Stimulated activated CD8-positive, alpha-beta memory T cell treated with anti-CD3 and anti-CD28 coated beads, Interleukin-12 subunit alpha, Interleukin-12 subunit beta, amount 100 ng/mL, for 4 hours (primary cell): Measurements from ENCODE around the gene SETD5.

ENCODE experiments used
- DNase-seq: peaks from one replicate; pipeline ENCODE4 v3.0.0-alpha.2; 2020; ENCODE audit warnings: low read depth

Gene SETD5, protein sequence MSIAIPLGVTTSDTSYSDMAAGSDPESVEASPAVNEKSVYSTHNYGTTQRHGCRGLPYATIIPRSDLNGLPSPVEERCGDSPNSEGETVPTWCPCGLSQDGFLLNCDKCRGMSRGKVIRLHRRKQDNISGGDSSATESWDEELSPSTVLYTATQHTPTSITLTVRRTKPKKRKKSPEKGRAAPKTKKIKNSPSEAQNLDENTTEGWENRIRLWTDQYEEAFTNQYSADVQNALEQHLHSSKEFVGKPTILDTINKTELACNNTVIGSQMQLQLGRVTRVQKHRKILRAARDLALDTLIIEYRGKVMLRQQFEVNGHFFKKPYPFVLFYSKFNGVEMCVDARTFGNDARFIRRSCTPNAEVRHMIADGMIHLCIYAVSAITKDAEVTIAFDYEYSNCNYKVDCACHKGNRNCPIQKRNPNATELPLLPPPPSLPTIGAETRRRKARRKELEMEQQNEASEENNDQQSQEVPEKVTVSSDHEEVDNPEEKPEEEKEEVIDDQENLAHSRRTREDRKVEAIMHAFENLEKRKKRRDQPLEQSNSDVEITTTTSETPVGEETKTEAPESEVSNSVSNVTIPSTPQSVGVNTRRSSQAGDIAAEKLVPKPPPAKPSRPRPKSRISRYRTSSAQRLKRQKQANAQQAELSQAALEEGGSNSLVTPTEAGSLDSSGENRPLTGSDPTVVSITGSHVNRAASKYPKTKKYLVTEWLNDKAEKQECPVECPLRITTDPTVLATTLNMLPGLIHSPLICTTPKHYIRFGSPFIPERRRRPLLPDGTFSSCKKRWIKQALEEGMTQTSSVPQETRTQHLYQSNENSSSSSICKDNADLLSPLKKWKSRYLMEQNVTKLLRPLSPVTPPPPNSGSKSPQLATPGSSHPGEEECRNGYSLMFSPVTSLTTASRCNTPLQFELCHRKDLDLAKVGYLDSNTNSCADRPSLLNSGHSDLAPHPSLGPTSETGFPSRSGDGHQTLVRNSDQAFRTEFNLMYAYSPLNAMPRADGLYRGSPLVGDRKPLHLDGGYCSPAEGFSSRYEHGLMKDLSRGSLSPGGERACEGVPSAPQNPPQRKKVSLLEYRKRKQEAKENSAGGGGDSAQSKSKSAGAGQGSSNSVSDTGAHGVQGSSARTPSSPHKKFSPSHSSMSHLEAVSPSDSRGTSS (N-terminal part only)

GRCh38 chr3:9397332-9397905 is at the start of gene SETD5:
SETD5 (plus strand) TSS chr3:9397615; CDS start chr3:9428939, 31,324 bp downstream.
- peak; percentile 100 for DNase-seq

GRCh38 chr3:9347887-9348286 is 49.5 kb upstream of the SETD5 start:
- no peak for DNase-seq

DNA sequence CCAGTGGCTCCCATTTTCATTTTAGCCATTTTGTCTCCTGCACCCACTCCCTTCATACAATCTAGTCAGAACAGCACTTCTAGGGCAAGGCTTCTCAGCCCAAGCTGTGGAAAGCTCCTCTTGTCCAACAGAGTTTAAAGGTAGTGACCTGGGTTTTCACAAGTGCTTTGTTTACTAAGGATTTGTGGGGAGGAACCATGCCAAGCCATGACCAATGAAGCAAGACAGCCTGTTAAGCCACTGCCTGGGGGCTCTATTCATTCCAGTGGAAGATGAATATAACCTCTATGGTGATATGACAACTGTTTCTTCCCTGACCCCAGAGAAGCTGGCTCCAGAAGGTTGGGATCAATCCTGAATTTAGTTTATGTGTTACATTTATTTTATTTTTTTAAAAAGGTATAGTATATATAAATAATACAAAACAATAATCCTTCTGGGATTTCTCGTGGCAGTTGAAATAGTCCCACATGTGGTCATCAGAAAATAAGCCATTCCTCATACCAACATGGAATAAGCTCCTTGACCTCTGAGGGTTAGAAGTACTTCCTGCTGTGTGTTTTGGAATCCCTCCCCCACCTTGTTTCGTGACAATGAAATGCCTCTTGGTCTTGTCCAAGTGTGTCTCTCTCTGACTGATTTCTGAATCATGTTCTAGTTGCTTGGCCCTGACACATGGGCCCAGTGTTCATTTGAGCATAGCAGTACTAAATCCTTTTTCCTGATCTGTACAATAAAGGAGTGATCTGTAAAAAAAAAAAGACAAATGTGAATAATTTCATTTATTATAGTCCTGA is 47.9 kb upstream of the SETD5 start:
- no peak for DNase-seq

- DNase-seq, result no peak
Measured at GRCh38 chr3:9351709-9352126, 45.7 kb upstream of the SETD5 start.

GRCh38 chr3:9352917-9353752 is 44.3 kb upstream of the SETD5 start:
- DNase-seq, result no peak

GRCh38 chr3:9361691-9362388 is 35.6 kb upstream of the SETD5 start:
- DNase-seq, result no peak

DNA sequence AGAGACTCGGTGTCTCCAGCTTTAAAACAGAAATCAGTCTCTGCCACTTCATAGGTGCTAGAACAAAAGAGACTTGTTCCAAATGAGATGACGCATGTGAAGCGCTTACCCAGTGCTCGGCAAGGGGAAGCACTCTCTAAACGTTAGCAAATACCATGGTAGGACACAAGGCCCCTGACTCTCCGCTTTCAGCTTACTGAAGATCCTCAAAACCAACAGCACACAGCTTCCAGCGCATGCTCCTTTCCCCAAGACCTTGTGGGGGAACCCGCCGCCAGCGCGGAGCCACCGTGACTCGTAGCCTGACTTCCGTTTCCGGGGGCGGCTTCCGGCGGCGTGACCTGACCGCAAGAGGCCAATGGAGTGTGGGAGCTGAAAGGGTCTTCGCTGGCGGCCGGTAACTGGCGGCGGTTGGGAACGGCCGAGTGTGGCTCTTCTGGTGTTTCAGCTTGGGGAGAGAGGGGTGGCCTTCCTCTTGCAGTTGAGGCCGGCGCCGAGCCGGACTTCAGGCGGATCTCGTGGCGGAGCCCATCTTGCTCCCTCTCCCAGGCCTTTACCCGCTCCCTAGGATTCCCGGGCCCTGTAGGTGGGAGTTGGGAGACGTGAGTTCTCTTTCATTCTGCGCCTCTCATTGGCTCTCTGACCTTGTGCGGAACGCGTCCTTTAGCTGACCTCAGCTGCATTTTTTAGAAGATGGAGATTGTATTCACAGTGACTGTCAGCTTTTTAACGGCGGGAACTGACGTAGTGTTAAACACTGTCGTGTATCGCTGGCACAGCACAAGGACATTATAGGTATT is 34.5 kb upstream of the SETD5 start, which contains the start of gene THUMPD3:
Gene THUMPD3 (plus strand): TSS at position 324 of the 800 bp plus-strand sequence. CDS start 2,015 bp downstream, outside the sequence.
- peak; percentile 92 for DNase-seq

- no peak for DNase-seq
Measured at GRCh38 chr3:9369508-9369907, 27.9 kb upstream of the SETD5 start.

DNA sequence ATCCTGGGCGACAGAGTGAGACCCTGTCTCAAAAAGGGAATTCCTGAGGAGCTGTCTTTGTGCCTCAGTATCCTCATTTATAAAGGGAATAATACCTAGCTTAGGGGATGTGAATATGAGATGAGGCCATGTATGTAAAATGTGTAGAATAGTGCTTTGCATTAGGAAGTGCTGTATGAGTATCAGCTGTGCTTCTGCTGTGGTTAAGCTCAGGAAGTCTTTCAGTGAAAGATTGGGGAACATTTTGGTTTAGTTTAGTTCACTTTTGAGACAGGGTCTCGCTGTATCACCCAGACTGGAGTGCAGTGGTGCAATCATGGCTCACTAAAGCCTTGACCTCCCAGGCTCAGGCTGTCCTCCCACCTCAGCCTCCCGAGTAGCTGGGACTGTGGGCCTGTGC is 23.9 kb upstream of the SETD5 start:
- DNase-seq, result no peak

DNA sequence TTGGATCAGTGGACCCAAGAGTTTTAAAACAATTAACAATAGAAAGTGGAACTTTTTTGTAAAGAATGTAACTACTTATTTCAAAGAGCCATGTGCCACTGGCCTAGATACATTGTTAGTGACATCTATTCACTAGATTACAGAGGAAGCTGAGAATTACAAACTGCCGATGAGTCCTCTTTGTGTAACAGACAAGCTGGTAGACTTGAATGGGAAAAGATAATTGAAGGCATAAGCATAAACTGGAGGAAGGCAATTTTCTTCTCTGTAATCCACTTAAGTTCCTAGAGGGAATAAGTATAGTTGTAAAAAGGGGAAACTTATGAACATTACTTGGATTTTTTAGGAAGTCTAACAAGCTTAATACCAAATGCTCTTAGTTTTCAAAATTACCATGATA is 19.4 kb upstream of the SETD5 start:
- DNase-seq, result no peak

DNA sequence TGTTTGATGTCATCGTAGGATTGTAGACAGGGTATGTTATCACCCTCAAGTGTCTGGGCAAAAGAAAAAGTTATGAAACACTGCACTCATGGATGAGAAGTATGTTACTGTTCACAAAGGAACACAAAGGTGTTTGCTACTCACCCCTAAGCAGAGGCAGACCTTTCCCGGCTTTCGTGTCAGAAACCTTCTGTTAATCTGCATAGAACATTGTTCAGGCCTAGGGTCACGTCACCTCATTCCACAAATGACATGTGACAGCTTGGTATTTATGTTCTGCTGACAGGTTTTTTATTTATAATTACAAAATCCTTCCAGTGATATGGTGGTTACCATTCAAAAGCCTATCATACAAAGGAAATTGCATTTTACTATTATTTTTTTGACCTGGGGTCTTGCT is 18.1 kb upstream of the SETD5 start:
- no peak for DNase-seq

DNA sequence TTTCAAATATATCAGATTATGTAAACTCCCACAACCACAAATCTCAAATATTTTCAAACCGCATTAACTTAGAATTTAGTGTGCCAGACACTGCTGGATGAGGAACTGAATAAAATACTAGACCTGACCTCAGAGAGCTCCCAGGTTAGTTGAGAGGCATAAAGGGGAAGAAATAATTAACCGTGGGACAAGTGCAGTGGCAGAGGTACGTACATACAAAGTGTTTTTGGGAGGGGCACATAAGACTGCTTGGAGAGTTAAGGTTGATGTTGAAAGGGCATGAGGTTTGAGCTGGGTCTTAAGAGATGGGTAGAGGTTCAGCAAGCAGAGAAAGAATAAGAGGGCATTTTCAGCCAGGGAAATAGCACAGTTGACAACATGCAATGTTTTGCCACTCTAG is 17.4 kb upstream of the SETD5 start:
- DNase-seq, result no peak

GRCh38 chr3:9384141-9384828 is 13.1 kb upstream of the SETD5 start:
- DNase-seq, result no peak

DNA sequence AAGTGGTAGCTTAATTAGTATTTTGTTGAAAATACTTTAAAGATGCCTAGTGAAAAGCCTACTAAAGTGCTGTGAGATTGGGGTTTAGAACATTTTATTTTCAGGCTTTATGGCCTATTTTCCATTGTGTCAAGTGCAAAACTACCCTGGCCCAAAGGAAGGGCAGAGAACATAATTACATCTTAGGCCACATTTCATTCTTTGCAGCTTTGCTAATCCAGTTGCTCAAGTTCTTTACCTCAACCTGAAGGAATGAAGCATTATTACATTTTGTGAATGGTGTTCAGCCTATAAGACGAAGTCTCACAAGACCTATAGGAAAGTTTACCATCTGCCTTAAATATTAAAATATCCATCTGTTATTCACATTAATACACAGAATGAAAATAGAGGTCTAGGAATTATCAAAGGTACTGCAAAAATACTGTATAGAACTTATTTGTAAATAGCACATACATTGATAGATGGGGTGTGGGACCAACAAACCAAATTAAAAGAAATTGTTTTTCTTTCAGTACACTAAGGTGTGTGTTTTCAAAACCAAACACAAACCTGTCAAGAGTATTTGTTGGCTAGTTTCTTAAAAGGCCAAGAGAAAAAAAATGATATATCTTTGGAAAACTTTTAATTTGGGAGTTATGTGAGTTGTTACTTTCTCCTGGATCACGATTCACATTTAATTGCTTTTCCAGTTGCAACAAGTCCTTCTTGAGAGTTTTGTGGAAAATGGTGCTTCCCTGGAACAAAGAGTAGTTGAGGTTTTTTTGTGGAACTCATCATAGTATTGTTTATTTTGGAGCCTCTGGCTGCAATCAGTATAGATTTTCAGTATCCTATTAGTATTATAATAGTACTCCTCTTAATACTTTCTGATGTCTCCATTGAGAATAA is 12.0 kb upstream of the SETD5 start:
- no peak for DNase-seq

GRCh38 chr3:9386078-9386459 is 11.3 kb upstream of the SETD5 start:
- no peak for DNase-seq

DNA sequence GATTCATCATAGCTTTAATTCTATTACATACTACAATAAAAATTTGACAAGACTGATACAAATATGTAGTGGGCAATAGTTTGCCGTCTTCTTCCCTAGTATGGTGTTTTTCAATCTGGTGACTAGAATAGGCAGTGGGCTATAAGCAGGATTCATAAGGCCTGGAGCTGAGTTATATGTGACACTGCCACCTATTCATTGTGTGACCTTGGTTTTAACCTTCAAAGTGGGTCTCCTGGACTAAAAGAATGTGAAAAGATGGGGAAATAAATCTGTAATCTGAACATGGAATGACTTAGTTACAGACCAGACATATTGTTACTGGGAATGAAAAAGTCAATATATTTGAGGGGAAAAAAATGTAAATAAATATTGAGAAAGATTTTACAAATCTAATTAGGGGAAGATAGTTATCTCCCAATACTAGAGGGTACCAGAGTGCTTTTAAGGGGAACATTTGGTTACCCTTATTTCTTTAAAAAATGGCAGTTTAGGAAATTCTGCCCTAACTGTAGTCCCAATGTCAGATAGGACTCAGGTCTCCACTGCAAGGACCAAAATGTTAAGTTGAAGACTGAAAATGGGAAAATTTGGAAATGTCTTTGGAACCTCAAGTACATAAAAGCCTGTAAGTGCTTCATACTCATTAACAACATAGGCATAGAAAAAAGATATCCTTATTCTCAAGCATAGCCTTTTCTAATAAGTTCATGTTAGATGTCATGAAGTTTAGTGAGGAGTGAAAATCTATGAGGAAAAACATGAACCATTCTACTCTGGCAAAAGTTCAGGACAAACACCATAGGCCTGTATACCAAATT is 10.7 kb upstream of the SETD5 start:
- no peak for DNase-seq
